HG02678 (cell line): ENCODE measurements around the gene ZNF740.
A peak's percentile ranks its signal among the peaks of the same experiment; 100 is the strongest.
"Not testable (repeated sequence)": the region's sequence is repeated elsewhere in the genome, so short reads cannot be mapped to it uniquely, and the experiment has no call there.

ENCODE experiments used
- ATAC-seq: cut with Tn5 transposase; IDR thresholded peaks from one replicate; pipeline ENCODE4 v1.9.1; 2021; ENCODE audit warnings: mild to moderate bottlenecking, moderate library complexity; ENCODE audit not compliant: unreplicated experiment

ZNF740 gene

DNA sequence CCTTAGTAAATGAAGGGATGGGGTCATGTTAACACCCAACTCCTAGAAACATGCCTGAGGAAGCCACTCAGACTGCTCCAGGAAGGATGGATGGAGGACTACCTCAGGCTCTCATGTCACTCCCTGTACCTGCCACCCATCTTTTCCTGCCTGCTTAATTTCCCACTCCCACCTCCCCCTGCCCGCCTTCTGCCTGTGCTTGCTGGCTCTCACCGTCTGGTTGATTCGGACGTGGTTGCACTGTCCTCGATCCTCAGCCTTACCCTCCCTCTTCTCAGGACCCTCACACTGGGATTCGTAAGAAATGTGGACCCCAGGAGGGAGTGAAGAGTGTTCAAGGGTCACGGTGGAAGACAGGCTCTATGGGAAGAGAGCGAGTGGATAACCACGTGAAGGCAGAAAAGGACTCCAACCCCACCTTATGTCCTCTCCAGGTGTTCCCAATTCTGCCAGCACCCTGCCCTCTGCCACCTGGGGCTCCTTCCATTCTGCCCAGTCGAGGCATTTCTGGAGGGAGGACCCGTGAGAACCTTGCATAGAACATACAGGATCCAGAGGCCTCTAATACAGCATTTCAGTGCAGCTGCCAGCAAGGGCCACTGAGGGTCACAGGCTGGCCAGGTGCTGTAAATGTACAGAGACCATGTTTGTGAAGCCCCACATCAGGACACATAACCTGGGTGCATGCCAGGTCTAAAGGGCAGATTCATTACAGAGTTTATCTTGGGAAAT, 13.6 kb downstream of the ZNF740 start:
- no peak for ATAC-seq

DNA sequence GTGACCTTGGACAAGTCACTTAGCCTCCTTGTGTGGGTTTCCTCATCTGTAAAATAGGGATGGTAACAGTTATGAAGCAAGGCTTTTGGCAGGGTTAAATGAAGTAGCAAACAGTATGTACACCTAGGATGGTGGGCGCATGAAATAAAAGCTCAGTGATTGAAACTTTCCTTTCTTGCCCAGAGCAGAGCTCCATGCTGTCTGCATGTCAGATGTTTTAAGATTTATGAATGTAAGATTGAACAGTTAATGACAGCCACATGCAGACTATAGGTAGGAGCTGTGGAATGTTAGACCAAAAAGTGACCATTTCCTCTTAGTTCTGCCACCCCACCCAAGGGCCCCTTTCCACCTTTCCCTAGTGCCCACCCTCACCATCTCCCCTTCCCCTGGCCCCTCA, 14.5 kb downstream of the ZNF740 start:
- no peak for ATAC-seq

DNA sequence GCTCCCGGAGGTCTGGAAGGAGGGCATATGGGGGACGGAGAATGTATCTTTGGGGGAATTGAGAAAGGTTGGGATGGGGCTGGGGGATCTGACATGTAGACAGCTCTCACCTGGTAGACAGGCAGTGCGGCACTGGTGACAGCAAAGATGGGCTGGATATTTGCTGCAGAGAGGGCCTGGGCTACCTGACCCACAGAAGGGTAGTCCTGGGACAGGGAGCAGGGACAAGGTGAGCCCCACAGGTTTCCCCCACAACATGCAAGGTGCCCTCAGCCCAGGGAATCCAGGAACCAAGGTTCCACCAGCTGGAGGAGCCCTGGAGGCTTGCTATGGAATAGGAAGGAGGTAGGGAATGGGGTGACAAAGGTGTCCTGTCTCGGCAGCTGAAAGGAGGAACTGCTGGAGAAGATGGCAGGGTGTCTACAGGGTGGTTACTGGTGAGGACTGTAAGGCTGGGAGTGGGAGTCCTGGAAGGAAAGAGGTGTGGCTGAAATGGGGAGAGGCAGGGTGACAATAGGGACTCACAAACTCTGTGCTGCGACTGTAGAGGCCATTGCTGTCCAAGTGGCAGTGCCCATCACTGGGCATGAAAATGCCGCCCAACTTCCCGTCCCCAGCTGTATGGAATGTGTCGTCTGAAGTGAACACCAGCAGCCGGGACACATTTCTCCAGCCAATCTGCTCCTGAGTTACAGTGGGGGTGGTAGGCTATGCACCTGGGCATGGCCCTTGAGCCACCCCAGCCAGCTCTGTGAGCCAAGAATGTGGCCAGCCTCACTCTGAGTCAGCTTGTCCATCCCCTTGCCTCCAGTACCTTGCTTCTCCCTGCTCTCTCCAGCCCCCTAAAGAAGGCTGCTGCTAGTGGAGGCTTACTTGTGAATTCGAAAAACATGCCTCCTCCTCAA, 15.2 kb downstream of the ZNF740 start:
- ATAC-seq: no peak

DNA sequence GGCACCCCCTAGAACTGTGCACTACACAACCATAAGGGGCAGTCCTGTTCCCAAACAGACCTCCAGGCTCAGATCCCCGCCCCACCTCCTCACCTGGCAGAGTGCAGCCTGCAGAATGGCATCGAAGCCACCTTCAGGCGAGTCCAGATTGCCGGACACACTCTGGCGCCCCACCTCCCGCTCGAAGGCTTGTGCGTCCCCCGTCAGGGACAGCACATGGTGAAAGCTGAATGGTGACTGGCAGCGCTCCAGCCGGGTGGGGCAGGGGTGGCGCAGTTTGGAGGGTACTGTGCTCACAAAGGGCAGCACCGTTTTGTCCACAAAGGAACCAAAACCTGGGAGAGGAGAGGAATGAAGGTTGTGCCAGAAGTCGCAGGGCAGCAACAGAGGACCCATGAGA, 16.0 kb downstream of the ZNF740 start:
- ATAC-seq: no peak

DNA sequence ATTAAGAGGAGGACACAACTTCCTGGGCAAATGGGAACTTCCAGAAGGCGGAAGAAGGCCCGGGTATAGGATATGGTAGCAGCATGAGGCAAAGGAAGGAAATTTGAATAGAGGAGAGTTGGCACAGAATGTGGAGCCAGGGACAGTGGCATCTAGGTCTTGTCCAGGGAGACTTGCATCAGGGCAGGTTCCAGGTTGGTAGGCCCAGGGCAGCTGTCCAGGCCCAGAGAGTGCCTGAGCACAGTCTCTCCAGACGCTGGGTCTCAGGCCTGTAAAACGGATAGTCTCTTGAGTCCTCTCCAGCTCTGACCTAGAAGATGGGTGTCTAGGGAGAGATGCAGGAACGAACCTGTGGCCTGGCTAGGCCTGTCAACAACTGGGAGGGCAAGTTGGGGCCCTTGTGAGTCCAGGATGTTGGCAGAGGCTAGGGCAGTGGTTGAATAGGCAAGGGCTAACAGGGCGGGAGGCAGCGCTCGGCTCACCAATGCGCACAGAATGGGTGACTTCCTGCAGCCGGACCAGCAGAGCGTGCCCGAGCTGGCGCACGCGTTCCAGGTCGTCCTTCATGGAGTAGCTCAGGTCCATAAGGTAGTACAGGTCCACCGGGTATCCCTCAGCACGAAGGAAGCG, 16.6 kb downstream of the ZNF740 start:
- ATAC-seq: no peak

DNA sequence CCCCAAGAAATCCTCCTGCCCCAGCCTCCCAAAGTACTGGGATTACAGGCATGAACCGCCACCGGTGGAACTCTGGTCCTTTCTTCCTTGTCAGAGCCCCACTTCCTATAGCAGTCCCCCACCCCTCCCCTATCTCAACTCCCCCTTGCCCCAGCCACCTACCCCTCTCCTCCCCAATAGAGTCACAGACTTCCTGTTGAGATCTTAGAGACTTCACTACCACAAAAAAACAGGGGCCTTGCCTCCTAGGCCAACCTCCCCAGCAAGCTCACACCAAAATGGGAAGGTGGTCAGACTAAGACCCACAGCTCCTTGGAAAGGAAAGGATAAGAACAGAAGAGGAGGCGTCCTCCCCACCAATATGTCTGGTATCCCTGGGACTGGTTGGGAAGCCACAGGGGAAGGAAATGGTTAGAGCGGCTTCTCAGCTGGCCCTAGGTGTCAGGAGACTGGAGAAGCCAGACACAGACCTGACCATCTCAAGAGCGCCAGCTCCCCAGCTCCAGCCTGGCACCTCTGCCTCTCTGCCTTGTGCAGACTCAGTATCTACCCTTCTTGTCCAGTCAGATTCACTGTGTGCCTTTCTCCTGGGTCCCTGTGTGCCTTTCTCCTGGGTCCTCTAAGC, 18.1 kb downstream of the ZNF740 start:
- no peak for ATAC-seq

DNA sequence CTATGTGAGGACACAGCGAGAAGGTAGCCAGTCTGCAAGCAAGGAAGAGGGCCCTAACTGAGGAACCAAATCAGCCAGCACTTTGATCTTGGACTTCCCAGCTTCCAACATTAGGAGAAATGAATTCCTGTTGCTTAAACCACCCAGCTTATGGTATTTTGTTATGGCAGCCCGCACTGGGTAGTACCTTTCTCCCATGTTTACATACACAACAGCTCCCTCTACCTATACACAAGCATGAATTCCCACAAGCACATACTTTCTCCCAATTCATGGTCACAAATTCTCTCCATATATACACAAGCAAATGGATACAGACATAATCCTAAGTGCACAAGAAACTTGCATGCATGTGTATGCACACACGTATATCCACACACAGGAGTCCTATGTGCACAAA, 19.2 kb downstream of the ZNF740 start:
- ATAC-seq: no peak

DNA sequence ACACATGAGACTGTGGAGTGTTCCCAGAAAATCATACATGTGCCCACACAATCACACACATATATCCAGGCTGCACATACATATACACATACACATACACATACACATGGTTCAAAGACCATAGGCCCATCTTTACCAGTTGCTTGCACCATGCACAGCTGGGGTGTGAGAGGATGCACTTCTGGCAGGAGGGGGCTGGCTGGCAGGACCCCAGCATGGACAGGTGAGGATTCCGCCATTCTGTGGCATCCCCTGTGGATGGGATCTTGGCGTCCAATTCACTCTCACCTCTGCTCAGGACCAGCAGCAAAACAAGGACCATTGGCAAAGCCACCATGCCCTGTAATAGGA, 19.6 kb downstream of the ZNF740 start:
- peak; percentile 5 for ATAC-seq

DNA sequence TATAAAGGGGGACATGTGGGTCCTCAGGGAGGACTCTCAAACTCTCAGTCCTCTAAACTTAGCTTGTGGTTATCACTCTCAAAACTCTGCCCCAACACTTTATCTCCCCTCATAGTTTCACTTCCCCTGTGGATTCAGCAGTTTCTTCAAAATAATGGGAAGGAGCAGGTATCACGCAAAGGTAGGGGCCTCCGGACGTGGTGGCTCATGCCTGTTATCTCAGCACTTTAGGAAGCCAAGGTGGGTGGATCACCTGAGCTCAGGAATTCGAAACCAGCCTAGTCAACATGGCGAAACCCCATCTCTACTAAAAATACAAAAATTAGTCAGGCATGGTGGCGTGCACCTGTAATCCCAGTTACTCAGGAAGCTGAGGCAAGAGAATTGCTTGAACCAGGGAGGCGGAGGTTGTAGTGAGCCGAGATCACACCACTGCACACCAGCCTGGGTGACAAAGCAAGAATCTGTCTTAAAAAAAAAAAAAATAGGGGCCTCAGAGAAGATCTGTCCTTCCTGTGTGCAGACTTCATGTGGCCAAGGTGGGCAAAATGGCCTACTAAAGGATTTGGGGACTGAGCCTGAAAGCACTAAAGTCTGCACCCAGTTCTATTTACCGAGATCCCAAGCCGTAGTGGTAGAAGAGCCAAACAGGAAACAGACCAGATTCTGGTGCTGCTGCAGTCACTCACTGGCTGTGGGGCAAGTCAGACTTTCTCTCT, 20.1 kb downstream of the ZNF740 start:
- peak; percentile 57 for ATAC-seq

DNA sequence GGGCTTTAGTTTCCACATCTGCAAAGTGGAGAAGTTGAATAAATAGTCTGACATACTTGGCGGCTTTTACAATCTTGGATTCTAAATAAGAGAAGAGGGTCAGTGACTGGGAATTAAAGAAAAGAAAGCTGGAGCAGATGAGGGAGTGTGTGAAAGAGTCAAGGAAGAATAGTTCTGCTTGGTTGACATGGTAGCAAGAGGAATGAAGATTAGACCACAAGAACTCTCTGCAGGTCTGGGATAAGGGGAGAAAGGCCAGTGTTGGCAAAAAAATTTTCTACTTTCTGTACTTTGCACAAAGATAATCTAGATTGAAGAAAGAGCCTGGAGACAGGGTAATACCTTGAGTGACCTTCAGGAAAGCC, 20.6 kb downstream of the ZNF740 start:
- no peak for ATAC-seq

DNA sequence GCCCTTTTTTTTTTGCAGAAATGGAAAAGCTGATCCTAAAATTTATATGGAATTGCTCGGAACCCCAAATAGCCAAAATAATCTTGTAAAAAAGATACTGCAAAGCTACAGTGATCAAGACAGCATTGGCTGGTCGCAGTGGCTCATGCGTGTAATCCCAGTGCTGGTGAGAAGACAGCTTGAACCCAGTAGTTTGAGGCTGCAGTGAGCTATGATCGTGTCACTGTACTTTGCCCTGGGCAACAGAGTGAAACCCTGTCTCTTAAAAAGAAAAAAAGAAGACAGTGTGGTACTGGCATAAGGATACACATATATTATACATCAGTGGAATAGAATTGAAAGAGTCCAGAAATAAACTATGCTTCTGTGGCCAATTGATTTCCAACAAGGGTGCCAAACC, 21.1 kb downstream of the ZNF740 start:
- ATAC-seq: no peak

DNA sequence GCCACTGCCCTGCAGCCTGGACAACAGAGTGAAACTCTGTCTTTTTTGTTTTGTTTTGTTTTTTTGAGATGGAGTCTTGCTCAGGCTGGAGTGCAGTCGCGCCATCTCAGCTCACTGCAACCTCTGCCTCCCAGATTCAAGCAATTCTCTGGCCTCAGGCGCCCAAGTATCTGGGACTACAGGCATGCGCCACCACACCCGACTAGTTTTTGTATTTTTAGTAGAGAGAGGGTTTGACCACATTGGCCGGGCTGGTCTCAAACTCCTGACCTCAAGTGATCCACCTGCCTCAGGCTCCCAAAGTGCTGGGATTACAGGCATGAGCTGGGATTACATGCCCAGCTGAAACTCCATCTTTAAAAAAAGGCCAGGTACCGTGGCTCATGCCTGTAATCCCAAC, 21.8 kb downstream of the ZNF740 start:
- not testable (repeated sequence) for ATAC-seq

DNA sequence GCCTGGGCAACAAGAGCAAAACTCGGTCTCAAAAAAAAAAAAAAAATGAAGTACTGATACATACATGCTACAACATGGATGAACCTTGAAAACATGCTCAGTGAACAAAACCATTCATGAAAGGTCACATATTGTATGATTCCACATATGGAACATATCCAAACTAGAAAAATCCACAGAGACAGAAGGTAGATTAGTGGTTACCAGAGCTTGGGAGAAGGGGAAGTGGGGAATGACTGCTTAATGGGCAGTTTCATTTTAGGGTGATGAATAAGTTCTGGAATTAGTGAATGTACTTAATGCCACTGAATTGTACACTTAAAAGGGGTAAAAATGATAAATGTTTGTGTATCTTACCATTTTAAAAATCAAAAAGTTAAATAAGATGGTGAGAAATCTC, 23.8 kb downstream of the ZNF740 start:
- ATAC-seq: no peak

DNA sequence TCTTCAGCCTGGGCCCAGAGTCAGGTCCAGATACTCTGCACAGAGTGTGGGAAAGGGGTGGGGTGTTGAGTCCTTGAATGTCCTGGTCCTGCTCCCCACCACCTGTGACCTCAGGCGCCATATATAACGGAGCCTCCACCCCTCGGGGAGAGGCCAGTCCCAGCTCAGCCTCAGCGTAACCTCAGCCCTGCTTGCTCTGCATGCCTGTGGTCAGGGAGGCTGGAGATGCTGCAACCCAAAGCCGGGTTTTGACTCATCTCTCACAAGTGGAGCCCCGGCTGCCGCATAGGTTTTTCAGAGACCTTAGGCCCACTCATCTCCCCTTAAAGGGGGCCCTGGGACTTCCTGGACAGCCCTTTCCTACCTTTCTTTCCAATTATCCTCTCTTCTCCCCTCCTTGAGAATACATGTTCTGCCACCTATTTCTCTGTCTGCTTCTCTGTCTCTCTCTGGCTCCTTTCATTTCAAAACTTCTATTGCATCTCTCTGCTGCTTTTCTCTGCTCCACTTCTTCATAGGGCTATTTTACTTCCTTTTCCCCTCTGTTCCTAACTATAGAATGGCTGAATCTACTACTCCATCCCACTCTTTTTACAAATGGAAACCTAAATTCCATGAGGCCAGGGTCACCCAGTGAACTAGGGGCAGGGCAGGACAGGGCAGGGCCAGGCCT, 25.4 kb downstream of the ZNF740 start:
- peak; percentile 69 for ATAC-seq

DNA sequence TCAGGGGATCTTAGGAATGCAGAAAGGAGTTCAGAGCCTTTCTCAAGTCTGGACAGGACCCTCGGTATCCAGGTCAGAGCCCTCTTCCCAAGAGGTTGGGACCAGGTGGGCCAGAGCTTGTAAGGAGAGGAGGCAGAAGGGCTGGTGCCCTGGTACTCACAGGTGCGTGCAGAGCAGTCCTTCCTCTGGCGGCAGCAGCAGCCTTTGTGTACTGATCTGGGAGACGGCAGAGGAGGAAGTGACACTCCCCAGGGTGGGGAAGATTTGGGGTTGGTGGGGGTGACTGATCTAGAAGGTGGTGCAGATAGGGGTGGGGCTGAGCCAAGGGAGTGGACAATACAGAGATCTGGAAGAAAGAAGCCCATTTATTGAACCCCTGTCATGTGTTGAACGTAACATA, 26.5 kb downstream of the ZNF740 start, which contains the start of gene ITGB7:
TSS of gene ITGB7 (minus strand) at position 210 of the 400 bp plus-strand sequence. CDS start 6,808 bp downstream, outside the sequence.
- ATAC-seq: peak; percentile 54

DNA sequence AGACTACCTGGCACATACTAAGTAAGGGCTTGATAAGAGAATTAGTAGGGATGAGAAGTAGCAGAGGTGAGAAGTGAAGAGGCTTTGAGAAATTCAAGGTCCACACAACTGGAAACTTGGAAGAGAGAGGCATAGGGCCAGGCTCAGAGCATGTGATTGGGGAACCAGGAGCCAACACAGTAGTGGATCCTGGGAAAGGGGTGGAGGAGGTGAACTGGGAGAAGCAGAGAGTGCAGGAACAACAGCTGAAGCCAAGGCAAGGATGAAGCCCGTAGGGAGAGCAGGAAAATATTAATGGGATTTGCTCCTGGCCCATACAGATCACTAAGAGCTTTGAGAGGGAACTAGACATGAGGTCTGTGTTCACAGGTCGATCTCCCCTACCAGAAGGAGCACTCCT, 27.9 kb downstream of the ZNF740 start:
- ATAC-seq: no peak

DNA sequence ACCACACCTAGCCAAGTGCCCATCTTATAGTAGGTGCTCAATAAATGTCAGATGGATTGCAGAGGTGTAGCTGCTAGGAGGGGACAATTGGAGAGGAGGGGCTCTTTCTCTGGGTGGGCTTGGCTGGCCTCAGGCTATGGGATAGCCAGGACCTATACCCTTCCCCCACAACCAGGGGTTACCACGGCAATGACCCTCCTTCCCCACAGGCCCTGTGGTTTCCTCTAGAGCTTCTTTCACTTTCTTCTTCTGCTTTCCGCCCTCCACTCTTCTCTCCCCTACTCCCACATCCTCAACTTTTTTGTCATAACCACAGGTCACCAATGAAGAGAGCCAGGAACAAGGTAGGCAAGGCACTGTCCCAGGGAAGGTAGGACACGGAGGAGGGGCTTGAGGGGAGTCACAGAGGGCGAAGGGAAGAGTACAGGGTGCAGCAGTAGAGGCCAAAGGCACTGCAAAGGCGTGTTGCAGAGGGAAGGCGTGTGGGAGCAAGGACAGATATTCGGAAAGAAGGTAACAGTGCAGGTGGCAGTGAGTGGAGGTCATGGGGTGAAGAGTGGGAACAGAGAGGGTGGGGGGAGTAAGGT, 28.4 kb downstream of the ZNF740 start:
- peak; percentile 30 for ATAC-seq

DNA sequence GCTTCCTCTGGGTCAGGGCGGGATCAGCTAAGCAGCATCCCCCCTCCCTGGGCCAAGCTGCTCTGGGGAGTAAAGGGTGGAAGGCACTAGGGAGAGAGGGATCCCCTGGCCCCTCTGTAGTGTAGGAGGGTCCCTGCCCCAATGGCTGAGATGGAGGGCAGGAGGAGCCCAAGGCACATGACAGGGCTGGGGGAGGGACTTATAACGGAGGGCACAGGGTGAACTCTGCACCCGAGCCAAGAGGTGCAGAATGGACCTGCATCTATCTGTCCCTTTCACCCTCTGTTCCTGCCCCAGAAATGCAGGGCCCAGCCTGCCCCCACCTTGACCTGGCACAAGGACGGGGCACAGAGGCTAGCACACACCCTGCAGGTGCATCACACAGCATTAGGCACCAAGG, 30.3 kb downstream of the ZNF740 start:
- ATAC-seq: no peak

DNA sequence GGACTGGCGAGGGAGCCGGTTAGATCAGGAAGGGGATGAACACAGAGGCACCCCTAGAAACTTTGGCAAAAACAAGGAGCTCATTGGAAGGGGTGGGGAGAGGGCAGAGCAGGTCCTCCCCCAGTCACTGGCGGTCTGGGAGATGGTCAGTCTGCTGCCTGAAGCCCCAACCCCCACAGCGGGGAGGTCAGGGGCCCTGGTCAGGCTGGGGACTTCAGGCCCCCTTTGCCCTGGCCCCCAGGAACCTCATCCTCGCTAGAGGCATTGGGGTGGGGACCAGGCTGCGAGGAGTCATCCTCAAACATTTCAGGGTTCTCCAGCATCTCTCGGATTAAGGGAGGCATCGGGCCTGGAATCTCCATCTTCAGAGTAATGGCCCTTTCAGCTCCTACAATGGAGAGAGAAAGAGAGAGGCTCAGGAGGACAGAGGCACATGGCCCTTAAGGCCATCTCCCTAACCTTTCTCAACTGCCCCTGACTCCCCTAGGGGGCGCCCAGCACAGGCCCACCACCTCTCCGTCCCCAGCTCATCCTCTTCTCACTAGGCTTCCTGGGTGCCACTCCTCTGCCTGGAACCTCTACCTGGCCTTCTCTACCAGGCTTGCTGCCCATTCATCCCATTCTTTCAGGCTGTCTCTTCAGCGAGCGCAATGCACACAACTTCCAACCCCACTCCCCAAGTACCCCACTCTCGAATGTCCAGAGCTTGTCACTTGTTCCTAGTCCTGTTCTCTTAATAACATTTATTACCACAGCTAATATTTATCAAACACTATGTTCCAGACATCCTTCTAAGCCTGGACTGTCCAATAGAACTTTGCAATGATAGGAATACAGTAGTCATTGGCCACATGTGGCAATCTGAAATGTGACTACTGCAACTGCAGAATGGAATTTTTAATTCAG, 31.2 kb downstream of the ZNF740 start:
- no peak for ATAC-seq
